K562 treated with DMSO at 1 percent for 4 hours (cell line): ENCODE results near the gene FCN1. TPM values are rescaled to one million over a fixed set of nuclear protein-coding genes. Genes with fewer than 3 reads are reported as not detected.

ENCODE experiments used
- total RNA-seq: library from RNA; unstranded; fragments of 300-600 nt; gene quantifications from 2 replicates; pipeline ENCODE4 v1.2.3, GENCODE V29; 2022; ENCODE audit not compliant: insufficient read depth

The FCN1 gene
- total RNA-seq = not detected in 2 replicates

GRCh38 chr9:134917431-134918373, at the start of gene FCN1:
TSS of gene FCN1 (minus strand) at chr9:134917912. CDS start at chr9:134917871, 41 bp downstream.

GRCh38 chr9:134880484-134881312, 37.0 kb downstream of the FCN1 start, which contains the start of gene FCN2:
TSS of gene FCN2 (plus strand) at chr9:134880810. CDS start at chr9:134880822, 12 bp downstream.

Other genes with a start within 250 kb of the FCN1 start
- not detected in 2 replicates for gene FCN2, start 37.1 kb downstream of the FCN1 start, total RNA-seq
- not detected in 2 replicates for gene OLFM1, start 169.8 kb upstream of the FCN1 start, total RNA-seq